T-cell (primary cell): ENCODE results near the gene UMAD1. TPM values are rescaled to one million over a fixed set of nuclear protein-coding genes. Genes with fewer than 3 reads are reported as not detected.
A peak's percentile ranks its signal among the peaks of the same experiment; 100 is the strongest.
"Not testable (repeated sequence)": the region's sequence is repeated elsewhere in the genome, so short reads cannot be mapped to it uniquely, and the experiment has no call there.

ENCODE experiments used
- ATAC-seq, 4 experiments: fragments of 200-7000 bp in 3 of 4; fragments of 150-1000 bp in 1 of 4; cut with Tn5 transposase; replicated peaks in 1 of 4; 1 replicate in 3 of 4; 2 replicates in 1 of 4; pipeline ENCODE4 v1.10.0; 2021; ENCODE audit warnings: moderate library complexity in 3 of 4, mild to moderate bottlenecking in 2 of 4, moderate number of reproducible peaks in 1 of 4
- CTCF ChIA-PET, 2 donors: fragments of 300-600 bp; sonication (Branson Sonifier 250); formaldehyde crosslinking; loops; one replicate each; lab custom pipeline; 2022; ENCODE audit warnings: antibody characterized with exemption in 2 of 2; lab: Charles Lee
- POLR2A ChIA-PET, 2 donors: fragments of 300-600 bp; sonication (Branson Sonifier 250); formaldehyde crosslinking; loops; one replicate each; lab custom pipeline; 2022; ENCODE audit warnings: antibody characterized with exemption in 2 of 2; lab: Charles Lee
- DNase-seq, 35 experiments: peaks; one replicate each; pipeline versions ENCODE4 v3.0.0 to v3.0.0-alpha.2; 2013 to 2023
- H3K27ac ChIP-seq: one replicate; pipeline ENCODE4 v1.5.1; 2013; ENCODE audit warnings: low read length
- H3K27me3 ChIP-seq, 2 experiments: replicated peaks in 1 of 2; 1 replicate in 1 of 2; 2 replicates in 1 of 2; pipeline versions ENCODE4 v1.6.1 to v1.7.0; 2013; ENCODE audit warnings: low read length in 1 of 2, mixed read lengths in 1 of 2; ENCODE audit not compliant: control insufficient read depth in 2 of 2, insufficient read depth in 2 of 2; ENCODE audit errors: extremely low read depth in 1 of 2
- H3K36me3 ChIP-seq, 2 donors: 1 replicate in 1 of 2; 2 replicates in 1 of 2; pipeline versions ENCODE4 v1.6.1 to v1.7.0; 2013; ENCODE audit warnings: low read length in 1 of 2; ENCODE audit not compliant: control insufficient read depth in 2 of 2, insufficient read depth in 1 of 2; ENCODE audit errors: extremely low read depth in 1 of 2
- H3K4me1 ChIP-seq, 2 experiments: 1 replicate in 1 of 2; 2 replicates in 1 of 2; pipeline versions ENCODE4 v1.6.1 to v1.7.0; 2013; ENCODE audit warnings: low read length in 2 of 2, mixed read lengths in 1 of 2; ENCODE audit not compliant: insufficient read depth in 2 of 2, control insufficient read depth in 1 of 2; ENCODE audit errors: extremely low read depth in 1 of 2
- H3K4me3 ChIP-seq, 2 donors: 1 replicate in 1 of 2; 2 replicates in 1 of 2; pipeline versions ENCODE4 v1.5.1 to v1.7.0; 2013; ENCODE audit warnings: mild to moderate bottlenecking in 2 of 2, low read length in 1 of 2, moderate library complexity in 1 of 2; ENCODE audit not compliant: control insufficient read depth in 1 of 2; ENCODE audit errors: extremely low read depth in 1 of 2
- H3K9me3 ChIP-seq: 2 replicates; pipeline ENCODE4 v1.7.0; 2013
- H3K27ac Mint-ChIP-seq, 2 donors: one replicate each; pipeline ENCODE4 v1.8.0; 2020 to 2021; ENCODE audit warnings: mild to moderate bottlenecking in 2 of 2, mixed read lengths in 2 of 2
- H3K27me3 Mint-ChIP-seq, 2 donors: one replicate each; pipeline ENCODE4 v1.8.0; 2021 to 2022; ENCODE audit warnings: mixed read lengths in 2 of 2
- H3K36me3 Mint-ChIP-seq: one replicate; pipeline ENCODE4 v1.8.0; 2021; ENCODE audit warnings: mixed read lengths
- H3K4me1 Mint-ChIP-seq, 3 donors: one replicate each; pipeline ENCODE4 v1.8.0; 2020 to 2022; ENCODE audit warnings: mixed read lengths in 3 of 3, mild to moderate bottlenecking in 1 of 3
- H3K4me3 Mint-ChIP-seq, 3 donors: one replicate each; pipeline ENCODE4 v1.8.0; 2020 to 2022; ENCODE audit warnings: mild to moderate bottlenecking in 3 of 3, mixed read lengths in 3 of 3, moderate library complexity in 3 of 3
- H3K9me3 Mint-ChIP-seq, 3 donors: one replicate each; pipeline ENCODE4 v1.8.0; 2020 to 2022; ENCODE audit warnings: mixed read lengths in 3 of 3
- WGBS: methylation state at CpG from one replicate; pipeline ENCODE4 v1.1.5; 2013; ENCODE audit warnings: missing lambda C conversion rate; ENCODE audit not compliant: insufficient coverage; 5-methylcytosine and 5-hydroxymethylcytosine counted together
- total RNA-seq, 35 experiments: library from RNA in 6 of 35; stranded (reverse) in 6 of 35; fragments of 120-200 nt in 1 of 35; gene quantifications; one replicate each; pipeline versions ENCODE4 v1.2.1 to v1.2.4 and lab custom pipeline; 2013 to 2026

UMAD1 gene
- total RNA-seq, 5 donors from 2014 or later (not counting 1 experiment from before 2014, with no cell fraction given), result 13.8 to 19.8 (median 16.6) TPM

GRCh38 chr7:7679640-7680039 is 39.1 kb downstream of the UMAD1 start:
- not testable (repeated sequence) for H3K9me3 Mint-ChIP-seq, H3K4me1 ChIP-seq, H3K4me3 ChIP-seq, ATAC-seq, H3K27ac ChIP-seq, H3K27me3 Mint-ChIP-seq, H3K9me3 ChIP-seq, H3K27me3 ChIP-seq, H3K4me3 Mint-ChIP-seq, DNase-seq, H3K36me3 ChIP-seq
- 100% methylated on average over 1 of the region's 2 CpGs for WGBS
- H3K27ac Mint-ChIP-seq, result peak overlapping the region in 1 of 2 donors; percentile 44
- H3K4me1 Mint-ChIP-seq, result peaks cover 28 to 44% (median 40%) of the 10 kb centered on the region in 3 donors
- CTCF ChIA-PET, result interaction anchor here (2.9 to 3.1 kb wide), 3 partner anchors 81 to 511 kb away, joined by 18 to 81 read pairs (median 34); no protein-coding TSS in a partner anchor
- POLR2A ChIA-PET, result interaction anchor here in 1 of 2 donors (2.4 kb wide), 1 partner anchor 39 kb away, joined by 20 read pairs; the partner anchor contains the start of gene UMAD1
- peaks cover 22% of the 10 kb centered on the region for H3K36me3 Mint-ChIP-seq

- Histone ChIP-seq H3K4me1 (peaks cover 0 to 3% of the 10 kb centered on the region in 2 experiments), H3K27ac (peak overlapping the region; percentile 54), H3K9me3 (no peaks in the 10 kb centered on the region), H3K36me3 (peaks cover 0 to 2% of the 10 kb centered on the region in 2 donors), H3K27me3 (no peaks in the 10 kb centered on the region), H3K4me3 (no peak overlapping the region)
- peak in 23 of 35 experiments; percentile 5 to 77 (median 37) for DNase-seq
- Mint-ChIP-seq H3K9me3 (peaks cover 0 to 8% (median 5%) of the 10 kb centered on the region in 3 donors), H3K27ac (peak overlapping the region; percentile 72 to 85), H3K36me3 (peaks cover 14% of the 10 kb centered on the region), H3K27me3 (no peaks in the 10 kb centered on the region), H3K4me3 (no peak overlapping the region), H3K4me1 (peaks cover 35 to 44% (median 39%) of the 10 kb centered on the region in 3 donors)
- CTCF ChIA-PET, result interaction anchor here (0.6 to 3.1 kb wide), 65 partner anchors 10 to 702 kb away, joined by 3 to 81 read pairs (median 4); partner anchors contain the start of genes UMAD1 (in 2 of the 2) and RPA3 (in 1 of the 2)
- ATAC-seq, result peak; percentile 58 to 87 (median 78)
- WGBS, result no CpG with 5 or more reads among the region's 7 CpGs
- POLR2A ChIA-PET, result interaction anchor here (0.5 to 2.4 kb wide), 9 partner anchors 33 to 516 kb away, joined by 3 to 20 read pairs (median 4); partner anchors contain the start of genes C1GALT1 (in 1 of the 2) and UMAD1 (in 1 of the 2)
These were observed 40.8 kb downstream of the UMAD1 start for GRCh38 chr7:7681191-7681935.

GRCh38 chr7:7681936-7682329 is 41.4 kb downstream of the UMAD1 start:
- POLR2A ChIA-PET, result interaction anchor here (0.6 to 2.4 kb wide), 5 partner anchors 41 to 500 kb away, joined by 3 to 20 read pairs (median 4); partner anchors contain the start of genes C1GALT1 (in 1 of the 2) and UMAD1 (in 1 of the 2)
- peak overlapping the region in 1 of 2 donors; percentile 52 for H3K27ac Mint-ChIP-seq

GRCh38 chr7:7682861-7683260 is 42.3 kb downstream of the UMAD1 start:
- H3K27me3 Mint-ChIP-seq, result no peaks in the 10 kb centered on the region
- H3K27ac ChIP-seq, result no peak overlapping the region
- no peak for DNase-seq
- no peak overlapping the region for H3K27ac Mint-ChIP-seq
- H3K36me3 Mint-ChIP-seq, result peaks cover 14% of the 10 kb centered on the region
- POLR2A ChIA-PET, result interaction anchor here in 1 of 2 donors (0.6 kb wide), 1 partner anchor 442 kb away, joined by 3 read pairs; no protein-coding TSS in a partner anchor
- peaks cover 0 to 3% (median 2%) of the 10 kb centered on the region in 3 donors for H3K9me3 Mint-ChIP-seq
- no peak overlapping the region for H3K4me3 Mint-ChIP-seq
- peaks cover 0 to 3% of the 10 kb centered on the region in 2 experiments for H3K4me1 ChIP-seq
- no peak for ATAC-seq
- H3K27me3 ChIP-seq, result no peaks in the 10 kb centered on the region
- no peak overlapping the region for H3K4me3 ChIP-seq
- CTCF ChIA-PET, result interaction anchor here (0.7 to 3.1 kb wide), 6 partner anchors 13 to 508 kb away, joined by 3 to 81 read pairs (median 11); no protein-coding TSS in a partner anchor
- peaks cover 47 to 54% (median 50%) of the 10 kb centered on the region in 3 donors for H3K4me1 Mint-ChIP-seq
- no CpG with 5 or more reads among the region's 5 CpGs for WGBS
- no peaks in the 10 kb centered on the region for H3K9me3 ChIP-seq
- peaks cover 0 to under 1% of the 10 kb centered on the region in 2 donors for H3K36me3 ChIP-seq

More at GRCh38 chr7:7681936-7682329, 41.4 kb downstream of the UMAD1 start:
- H3K4me1 ChIP-seq, result peaks cover 0 to 3% of the 10 kb centered on the region in 2 experiments
- no peak overlapping the region for H3K4me3 Mint-ChIP-seq
- no peaks in the 10 kb centered on the region for H3K27me3 ChIP-seq
- ATAC-seq (no peak), DNase-seq (no peak)
- H3K27ac ChIP-seq, result no peak overlapping the region
- peaks cover 40 to 50% (median 44%) of the 10 kb centered on the region in 3 donors for H3K4me1 Mint-ChIP-seq
- no peak overlapping the region for H3K4me3 ChIP-seq
- peaks cover 15% of the 10 kb centered on the region for H3K36me3 Mint-ChIP-seq
- no peaks in the 10 kb centered on the region for H3K9me3 ChIP-seq
- H3K27me3 Mint-ChIP-seq, result no peaks in the 10 kb centered on the region
- peaks cover 0 to 2% of the 10 kb centered on the region in 2 donors for H3K36me3 ChIP-seq
- peaks cover 0 to 8% (median 5%) of the 10 kb centered on the region in 3 donors for H3K9me3 Mint-ChIP-seq
- CTCF ChIA-PET, result interaction anchor here (0.6 to 3.1 kb wide), 47 partner anchors 10 to 614 kb away, joined by 3 to 81 read pairs (median 5); partner anchors contain the start of genes RPA3 (in 1 of the 2) and UMAD1 (in 1 of the 2)

- POLR2A ChIA-PET, result no interaction called here
- CTCF ChIA-PET, result interaction anchor here in 1 of 2 donors (0.6 to 1.0 kb wide), 2 partner anchors 70 to 580 kb away, joined by 3 to 14 read pairs; no protein-coding TSS in a partner anchor
- Mint-ChIP-seq H3K27ac (no peak overlapping the region), H3K4me1 (peaks cover 29 to 44% (median 36%) of the 10 kb centered on the region in 3 donors), H3K9me3 (no peaks in the 10 kb centered on the region), H3K36me3 (peaks cover 21% of the 10 kb centered on the region), H3K27me3 (no peaks in the 10 kb centered on the region), H3K4me3 (no peak overlapping the region)
- 80% methylated on average over 1 of the region's 2 CpGs for WGBS
- Histone ChIP-seq H3K4me1 (peaks cover 0 to 1% of the 10 kb centered on the region in 2 experiments), H3K27ac (no peak overlapping the region), H3K36me3 (no peaks in the 10 kb centered on the region), H3K9me3 (no peaks in the 10 kb centered on the region), H3K27me3 (no peaks in the 10 kb centered on the region), H3K4me3 (no peak overlapping the region)
- ATAC-seq, result no peak
- no peak for DNase-seq
These were observed 46.4 kb downstream of the UMAD1 start for GRCh38 chr7:7686811-7687508.
